Measurements from ENCODE around the gene ADGRA1.

Gene ADGRA1

DNA sequence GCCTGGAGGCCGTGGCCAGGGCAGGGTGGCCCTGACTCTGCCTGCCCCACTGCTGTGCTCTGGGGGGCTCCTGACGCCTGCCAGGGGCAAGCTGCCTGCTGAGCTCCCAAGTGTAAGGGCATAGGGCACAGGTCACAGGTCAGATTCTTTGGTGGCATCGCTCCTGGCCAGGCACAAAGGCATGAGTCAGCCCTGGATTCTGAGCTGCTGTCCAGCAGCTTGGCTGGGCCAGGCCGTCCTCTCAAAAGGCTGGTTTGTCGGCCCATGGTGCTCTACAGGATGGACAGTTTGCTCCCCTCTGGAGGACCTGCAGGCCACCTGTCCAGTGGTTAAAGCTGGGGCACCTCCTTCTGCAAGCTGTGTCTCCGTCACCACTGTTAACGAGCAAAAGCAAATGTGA, 2.9 kb downstream of the ADGRA1 start:
- TF ChIP-seq ZFP3 (CRISPR knock-in tag; IDR thresholded peaks at IDR 0.05): no peak
- TF ChIP-seq RARB (CRISPR knock-in tag; IDR thresholded peaks at IDR 0.05): no peak
- TF ChIP-seq, protein P1, sequence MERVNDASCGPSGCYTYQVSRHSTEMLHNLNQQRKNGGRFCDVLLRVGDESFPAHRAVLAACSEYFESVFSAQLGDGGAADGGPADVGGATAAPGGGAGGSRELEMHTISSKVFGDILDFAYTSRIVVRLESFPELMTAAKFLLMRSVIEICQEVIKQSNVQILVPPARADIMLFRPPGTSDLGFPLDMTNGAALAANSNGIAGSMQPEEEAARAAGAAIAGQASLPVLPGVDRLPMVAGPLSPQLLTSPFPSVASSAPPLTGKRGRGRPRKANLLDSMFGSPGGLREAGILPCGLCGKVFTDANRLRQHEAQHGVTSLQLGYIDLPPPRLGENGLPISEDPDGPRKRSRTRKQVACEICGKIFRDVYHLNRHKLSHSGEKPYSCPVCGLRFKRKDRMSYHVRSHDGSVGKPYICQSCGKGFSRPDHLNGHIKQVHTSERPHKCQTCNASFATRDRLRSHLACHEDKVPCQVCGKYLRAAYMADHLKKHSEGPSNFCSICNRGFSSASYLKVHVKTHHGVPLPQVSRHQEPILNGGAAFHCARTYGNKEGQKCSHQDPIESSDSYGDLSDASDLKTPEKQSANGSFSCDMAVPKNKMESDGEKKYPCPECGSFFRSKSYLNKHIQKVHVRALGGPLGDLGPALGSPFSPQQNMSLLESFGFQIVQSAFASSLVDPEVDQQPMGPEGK (CRISPR knock-in tag; IDR thresholded peaks at IDR 0.05; ENCODE audit: borderline replicate concordance): no peak
- no peak for TF ChIP-seq ZFP30 (CRISPR knock-in tag; IDR thresholded peaks at IDR 0.05)
- no peak for TF ChIP-seq GLIS3 (CRISPR knock-in tag; IDR thresholded peaks at IDR 0.05)
- no peak for TF ChIP-seq ZNF565 (CRISPR knock-in tag; conservative IDR thresholded peaks at IDR 0.05; ENCODE audit: low read depth)
- ATAC-seq: no peak

GRCh38 chr10:133091316-133091715, 3.6 kb downstream of the ADGRA1 start:
- TF ChIP-seq, protein P1 (CRISPR knock-in tag; IDR thresholded peaks at IDR 0.05; ENCODE audit: borderline replicate concordance): no peak
- TF ChIP-seq ARNTL (CRISPR knock-in tag; IDR thresholded peaks at IDR 0.05; ENCODE audit: borderline replicate concordance, low read depth): no peak
- no peak for TF ChIP-seq TSHZ2 (CRISPR knock-in tag; IDR thresholded peaks at IDR 0.05)
- TF ChIP-seq, protein P2, sequence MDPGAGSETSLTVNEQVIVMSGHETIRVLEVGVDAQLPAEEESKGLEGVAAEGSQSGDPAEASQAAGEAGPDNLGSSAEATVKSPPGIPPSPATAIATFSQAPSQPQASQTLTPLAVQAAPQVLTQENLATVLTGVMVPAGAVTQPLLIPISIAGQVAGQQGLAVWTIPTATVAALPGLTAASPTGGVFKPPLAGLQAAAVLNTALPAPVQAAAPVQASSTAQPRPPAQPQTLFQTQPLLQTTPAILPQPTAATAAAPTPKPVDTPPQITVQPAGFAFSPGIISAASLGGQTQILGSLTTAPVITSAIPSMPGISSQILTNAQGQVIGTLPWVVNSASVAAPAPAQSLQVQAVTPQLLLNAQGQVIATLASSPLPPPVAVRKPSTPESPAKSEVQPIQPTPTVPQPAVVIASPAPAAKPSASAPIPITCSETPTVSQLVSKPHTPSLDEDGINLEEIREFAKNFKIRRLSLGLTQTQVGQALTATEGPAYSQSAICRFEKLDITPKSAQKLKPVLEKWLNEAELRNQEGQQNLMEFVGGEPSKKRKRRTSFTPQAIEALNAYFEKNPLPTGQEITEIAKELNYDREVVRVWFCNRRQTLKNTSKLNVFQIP (CRISPR knock-in tag; IDR thresholded peaks at IDR 0.05; ENCODE audit: borderline replicate concordance, low read depth): no peak
- no peak for TF ChIP-seq PPARA (CRISPR knock-in tag; IDR thresholded peaks at IDR 0.05; ENCODE audit: borderline replicate concordance)
- no peak for TF ChIP-seq ZNF70 (CRISPR knock-in tag; IDR thresholded peaks at IDR 0.05)
- no peak for ATAC-seq

- TF ChIP-seq, protein P3, sequence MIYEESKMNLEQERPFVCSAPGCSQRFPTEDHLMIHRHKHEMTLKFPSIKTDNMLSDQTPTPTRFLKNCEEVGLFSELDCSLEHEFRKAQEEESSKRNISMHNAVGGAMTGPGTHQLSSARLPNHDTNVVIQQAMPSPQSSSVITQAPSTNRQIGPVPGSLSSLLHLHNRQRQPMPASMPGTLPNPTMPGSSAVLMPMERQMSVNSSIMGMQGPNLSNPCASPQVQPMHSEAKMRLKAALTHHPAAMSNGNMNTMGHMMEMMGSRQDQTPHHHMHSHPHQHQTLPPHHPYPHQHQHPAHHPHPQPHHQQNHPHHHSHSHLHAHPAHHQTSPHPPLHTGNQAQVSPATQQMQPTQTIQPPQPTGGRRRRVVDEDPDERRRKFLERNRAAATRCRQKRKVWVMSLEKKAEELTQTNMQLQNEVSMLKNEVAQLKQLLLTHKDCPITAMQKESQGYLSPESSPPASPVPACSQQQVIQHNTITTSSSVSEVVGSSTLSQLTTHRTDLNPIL (CRISPR knock-in tag; IDR thresholded peaks at IDR 0.05; ENCODE audit: low read depth): no peak
- TF ChIP-seq, protein P2 (CRISPR knock-in tag; IDR thresholded peaks at IDR 0.05; ENCODE audit: borderline replicate concordance, low read depth): no peak
- TF ChIP-seq SNAI2 (CRISPR knock-in tag; IDR thresholded peaks at IDR 0.05) (no peak), TCF4 (CRISPR knock-in tag; IDR thresholded peaks at IDR 0.05; ENCODE audit: borderline replicate concordance) (no peak), ISL1 (CRISPR knock-in tag; IDR thresholded peaks at IDR 0.05) (no peak), PPARA (CRISPR knock-in tag; IDR thresholded peaks at IDR 0.05; ENCODE audit: borderline replicate concordance) (no peak), ZNF8 (CRISPR knock-in tag; IDR thresholded peaks at IDR 0.05) (no peak), ZNF565 (CRISPR knock-in tag; conservative IDR thresholded peaks at IDR 0.05; ENCODE audit: low read depth) (no peak), ZFP3 (CRISPR knock-in tag; IDR thresholded peaks at IDR 0.05) (no peak), GLIS3 (CRISPR knock-in tag; IDR thresholded peaks at IDR 0.05) (no peak), CSRNP3 (CRISPR knock-in tag; IDR thresholded peaks at IDR 0.05) (no peak), ZC3H10 (CRISPR knock-in tag; IDR thresholded peaks at IDR 0.05) (no peak), CSDC2 (CRISPR knock-in tag; IDR thresholded peaks at IDR 0.05) (no peak), TOX (CRISPR knock-in tag; IDR thresholded peaks at IDR 0.05; ENCODE audit: borderline replicate concordance) (no peak), TSHZ2 (CRISPR knock-in tag; IDR thresholded peaks at IDR 0.05) (no peak), OSR1 (CRISPR knock-in tag; IDR thresholded peaks at IDR 0.05) (no peak)
- no peak for ATAC-seq
These were observed 5.6 kb downstream of the ADGRA1 start for GRCh38 chr10:133093291-133093690.
